ENCODE results near the gene RCBTB2.

RCBTB2 gene

DNA sequence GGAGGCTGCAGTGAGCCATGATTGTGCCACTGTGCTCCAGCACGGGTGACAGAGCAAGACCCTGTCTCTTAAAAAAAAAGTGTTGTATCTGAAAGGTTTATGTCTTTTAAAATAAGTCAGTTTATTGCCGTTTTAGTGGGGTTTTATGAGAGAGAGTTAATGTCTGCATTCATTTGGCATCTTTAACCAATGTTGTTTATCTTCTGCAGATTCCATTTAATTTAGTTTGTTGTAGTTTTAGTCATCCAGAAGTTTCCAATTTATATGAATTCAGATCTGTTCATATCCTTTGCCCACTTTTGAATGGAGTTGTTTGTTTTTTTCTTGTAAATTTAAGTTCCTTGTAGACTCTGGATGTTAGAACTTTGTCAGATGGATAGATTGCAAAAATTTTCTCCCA is 83.2 kb downstream of the RCBTB2 start:
- no peak for TF ChIP-seq CTCF (IDR thresholded peaks at IDR 0.05; ENCODE audit: borderline replicate concordance, insufficient read depth, low read depth, low read length)
- H3K4me3 ChIP-seq (ENCODE audit: low read depth, low read length): no peak overlapping the region

GRCh38 chr13:48448959-48449614 is 83.8 kb downstream of the RCBTB2 start:
- H3K4me3 ChIP-seq (ENCODE audit: low read depth, low read length): no peak overlapping the region
- TF ChIP-seq CTCF (IDR thresholded peaks at IDR 0.05; ENCODE audit: borderline replicate concordance, insufficient read depth, low read depth, low read length): no peak

- no peak overlapping the region for H3K4me3 ChIP-seq (ENCODE audit: low read depth, low read length)
- no peak for TF ChIP-seq CTCF (IDR thresholded peaks at IDR 0.05; ENCODE audit: borderline replicate concordance, insufficient read depth, low read depth, low read length)
These were observed 84.5 kb downstream of the RCBTB2 start for GRCh38 chr13:48448285-48448958.

- TF ChIP-seq CTCF (IDR thresholded peaks at IDR 0.05; ENCODE audit: borderline replicate concordance, insufficient read depth, low read depth, low read length): no peak
- H3K4me3 ChIP-seq (ENCODE audit: low read depth, low read length): no peak overlapping the region
These were observed 86.4 kb downstream of the RCBTB2 start for GRCh38 chr13:48446464-48446863.

GRCh38 chr13:48443442-48444208 is 89.3 kb downstream of the RCBTB2 start:
- no peak for TF ChIP-seq CTCF (IDR thresholded peaks at IDR 0.05; ENCODE audit: borderline replicate concordance, insufficient read depth, low read depth, low read length)
- no peak overlapping the region for H3K4me3 ChIP-seq (ENCODE audit: low read depth, low read length)

Data from GM12875 (cell line).